ENCODE results near the gene ARHGAP4.

The ARHGAP4 gene

DNA sequence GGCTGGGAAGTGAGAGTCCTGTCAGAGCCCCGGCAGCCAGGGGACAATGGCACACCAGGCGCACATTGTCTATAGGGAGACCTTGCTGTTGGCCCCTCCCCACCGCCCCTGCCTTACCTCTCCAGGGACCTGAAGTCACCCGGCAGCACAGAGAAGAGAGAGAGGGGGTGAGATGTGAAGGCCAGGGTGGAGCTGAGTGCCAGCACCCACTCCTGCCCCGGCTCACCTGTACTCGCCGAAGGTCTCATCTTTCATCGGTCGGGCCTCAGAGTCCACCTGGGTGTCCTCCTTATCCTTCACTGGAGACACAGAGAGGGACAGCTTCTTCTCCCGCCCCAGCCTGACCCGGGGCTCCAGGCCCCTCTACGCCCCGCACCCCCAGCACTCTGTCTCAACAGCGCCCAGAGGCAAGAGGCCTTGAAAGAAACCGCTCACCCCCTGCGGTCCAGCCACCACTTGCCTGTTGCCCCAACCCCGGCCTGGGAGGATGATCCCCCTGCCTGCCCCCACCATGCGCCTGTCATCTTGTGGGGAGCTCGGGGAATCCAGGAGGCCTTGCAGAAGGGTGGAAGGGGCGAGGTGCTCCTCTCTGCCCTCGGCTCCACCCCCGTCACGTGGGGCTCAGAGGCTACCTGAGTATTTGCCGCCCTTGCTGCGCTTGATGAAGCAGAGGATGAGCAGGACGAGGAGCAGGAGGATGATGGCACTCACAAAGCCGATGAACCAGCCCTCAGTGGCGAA is 62.6 kb downstream of the ARHGAP4 start:
- DNase-seq: no peak

DNA sequence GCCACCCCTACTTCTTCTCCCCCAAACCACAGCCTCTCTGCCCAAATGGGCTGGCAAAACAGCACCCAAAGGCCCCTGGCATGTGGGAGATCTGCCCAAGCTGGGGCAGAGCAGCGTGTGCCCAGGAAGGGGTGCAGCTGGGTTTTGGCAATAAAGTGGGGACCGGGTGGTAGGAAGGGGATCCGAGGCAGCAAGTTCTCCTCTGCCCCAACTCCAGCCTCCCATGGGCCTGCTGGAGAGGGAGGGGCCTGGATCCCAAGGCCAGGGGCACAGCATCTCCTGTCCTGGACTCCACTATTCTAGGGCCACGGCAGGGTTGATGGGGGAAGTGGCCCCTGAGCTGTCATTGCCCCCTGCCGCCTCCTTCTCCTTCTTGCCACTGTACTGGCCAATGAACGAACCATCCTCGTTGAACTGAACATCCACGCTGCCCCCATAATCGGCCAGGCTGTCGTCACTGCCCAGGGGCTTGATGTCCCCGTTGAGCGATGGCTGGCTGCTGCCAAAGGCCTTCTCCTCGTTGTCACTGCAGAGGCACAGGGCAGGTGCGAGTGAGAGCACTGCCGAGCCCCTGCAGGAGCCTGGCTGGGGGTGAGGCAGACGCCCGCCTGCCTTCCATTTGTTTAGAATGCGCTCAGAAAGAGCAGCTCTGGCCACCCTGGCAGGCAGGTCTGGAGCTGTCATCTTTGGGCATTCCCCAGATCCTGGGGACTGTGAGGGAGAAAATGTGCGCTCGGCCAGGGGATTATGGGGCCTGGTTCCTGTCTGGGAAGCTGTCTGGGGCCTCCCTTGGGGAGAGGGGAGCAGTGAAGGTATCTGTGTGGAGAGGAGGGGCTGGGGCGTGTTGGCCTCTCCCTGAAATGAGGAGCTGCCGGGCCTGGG is 63.5 kb downstream of the ARHGAP4 start:
- DNase-seq: no peak

DNA sequence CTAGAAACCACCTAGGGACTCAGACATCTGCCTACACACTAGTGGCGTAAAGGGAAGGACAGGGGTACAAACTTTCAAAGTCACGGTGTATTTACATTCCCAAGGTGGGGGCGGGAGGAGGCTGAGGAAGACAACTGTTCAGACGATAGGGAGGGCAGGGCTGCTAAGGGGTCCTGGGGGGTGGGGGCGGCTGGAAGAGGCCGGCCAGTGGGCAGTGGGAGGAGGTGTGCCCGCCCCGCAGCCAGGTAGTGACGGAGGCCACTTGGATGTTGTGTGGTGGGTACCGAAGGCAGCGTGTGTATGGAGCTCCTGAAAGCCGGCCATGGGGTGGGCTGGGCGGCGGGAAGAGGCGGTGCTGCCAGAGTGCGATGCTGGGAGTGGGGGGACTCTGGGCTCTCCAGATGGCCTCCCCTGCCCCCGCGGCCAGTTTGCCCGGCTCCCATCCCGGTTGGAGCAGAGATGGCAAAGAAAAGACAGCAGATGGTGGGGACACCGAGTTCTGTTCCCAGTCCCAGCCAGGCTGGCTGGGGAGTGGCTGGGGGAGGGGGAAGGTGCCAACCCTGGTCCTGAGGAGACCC is 64.2 kb downstream of the ARHGAP4 start:
- no peak for DNase-seq

DNA sequence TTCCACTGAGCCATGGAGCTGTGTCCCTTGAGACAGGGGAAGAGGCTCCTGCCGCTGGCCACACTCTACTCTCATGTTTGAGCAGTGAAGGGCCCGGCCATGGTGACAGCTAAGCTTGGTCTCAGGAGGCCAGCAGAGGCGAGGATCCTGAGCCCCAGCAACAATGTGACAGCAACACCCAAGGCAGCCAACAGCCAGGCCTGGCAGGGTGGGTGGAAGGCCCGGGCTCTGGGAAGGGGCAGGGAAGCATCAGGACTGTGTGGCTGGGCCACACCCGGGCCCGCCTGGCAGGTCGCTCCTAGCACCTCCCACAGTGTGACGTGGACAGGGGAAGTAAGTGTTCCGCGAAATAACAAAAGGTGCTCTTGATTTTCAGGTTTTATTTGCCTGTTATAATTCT is 64.9 kb downstream of the ARHGAP4 start:
- DNase-seq: no peak
